Measurements from ENCODE around the gene TXNRD1.

The TXNRD1 gene

DNA sequence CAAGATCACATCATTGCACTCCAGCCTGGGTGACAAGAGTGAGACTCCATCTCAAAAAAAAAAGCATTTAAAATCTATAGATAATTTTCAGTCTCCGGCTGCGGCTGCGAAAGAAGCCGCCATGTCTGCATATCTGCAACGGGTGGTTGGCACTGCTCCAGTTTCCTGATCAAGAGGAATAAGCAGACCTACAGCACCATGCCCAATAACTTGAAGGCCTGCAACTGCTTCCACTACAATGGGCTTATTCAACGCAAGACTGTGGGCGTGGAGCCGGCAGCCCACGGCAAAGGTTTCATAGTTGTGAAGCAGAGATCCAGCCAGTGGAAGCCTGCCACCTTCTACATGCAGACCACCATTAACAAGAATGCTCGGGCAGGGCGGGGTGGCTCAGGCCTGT lies 57.4 kb downstream of the TXNRD1 start:
- peaks cover 14% of the 10 kb centered on the region for H3K4me1 ChIP-seq (ENCODE audit: control insufficient read depth, low read length)
- H3F3A ChIP-seq (ENCODE audit: control insufficient read depth, insufficient read depth) = no peaks in the 10 kb centered on the region
- no peaks in the 10 kb centered on the region for H3K79me2 ChIP-seq (ENCODE audit: control insufficient read depth, low read length)
- no peaks in the 10 kb centered on the region for H3K9me2 ChIP-seq (replicated peaks; ENCODE audit: control insufficient read depth, low read length)
- H3K4me2 ChIP-seq (ENCODE audit: low read length) = no peak overlapping the region
- no peaks in the 10 kb centered on the region for H3K27me3 ChIP-seq (ENCODE audit: control insufficient read depth, low read length)
- H3K4me3 ChIP-seq (ENCODE audit: low read length) = no peak overlapping the region
- no peaks in the 10 kb centered on the region for H4K20me1 ChIP-seq (ENCODE audit: control insufficient read depth, insufficient read depth, low read depth, low read length)
- no peak overlapping the region for H3K27ac ChIP-seq (ENCODE audit: low read depth, low read length)
- TF ChIP-seq, protein P1, sequence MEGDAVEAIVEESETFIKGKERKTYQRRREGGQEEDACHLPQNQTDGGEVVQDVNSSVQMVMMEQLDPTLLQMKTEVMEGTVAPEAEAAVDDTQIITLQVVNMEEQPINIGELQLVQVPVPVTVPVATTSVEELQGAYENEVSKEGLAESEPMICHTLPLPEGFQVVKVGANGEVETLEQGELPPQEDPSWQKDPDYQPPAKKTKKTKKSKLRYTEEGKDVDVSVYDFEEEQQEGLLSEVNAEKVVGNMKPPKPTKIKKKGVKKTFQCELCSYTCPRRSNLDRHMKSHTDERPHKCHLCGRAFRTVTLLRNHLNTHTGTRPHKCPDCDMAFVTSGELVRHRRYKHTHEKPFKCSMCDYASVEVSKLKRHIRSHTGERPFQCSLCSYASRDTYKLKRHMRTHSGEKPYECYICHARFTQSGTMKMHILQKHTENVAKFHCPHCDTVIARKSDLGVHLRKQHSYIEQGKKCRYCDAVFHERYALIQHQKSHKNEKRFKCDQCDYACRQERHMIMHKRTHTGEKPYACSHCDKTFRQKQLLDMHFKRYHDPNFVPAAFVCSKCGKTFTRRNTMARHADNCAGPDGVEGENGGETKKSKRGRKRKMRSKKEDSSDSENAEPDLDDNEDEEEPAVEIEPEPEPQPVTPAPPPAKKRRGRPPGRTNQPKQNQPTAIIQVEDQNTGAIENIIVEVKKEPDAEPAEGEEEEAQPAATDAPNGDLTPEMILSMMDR (IDR thresholded peaks at IDR 0.05; ENCODE audit: low read depth, low read length, poor library complexity, severe bottlenecking) = no peak
- no peak for TF ChIP-seq EZH2phosphoT487 (IDR thresholded peaks at IDR 0.05; ENCODE audit: borderline replicate concordance, low read length)
- no peaks in the 10 kb centered on the region for H3K9me3 ChIP-seq (ENCODE audit: control insufficient read depth, insufficient read depth, low read length)
- no peaks in the 10 kb centered on the region for H3K36me3 ChIP-seq (ENCODE audit: control insufficient read depth, low read length)

DNA sequence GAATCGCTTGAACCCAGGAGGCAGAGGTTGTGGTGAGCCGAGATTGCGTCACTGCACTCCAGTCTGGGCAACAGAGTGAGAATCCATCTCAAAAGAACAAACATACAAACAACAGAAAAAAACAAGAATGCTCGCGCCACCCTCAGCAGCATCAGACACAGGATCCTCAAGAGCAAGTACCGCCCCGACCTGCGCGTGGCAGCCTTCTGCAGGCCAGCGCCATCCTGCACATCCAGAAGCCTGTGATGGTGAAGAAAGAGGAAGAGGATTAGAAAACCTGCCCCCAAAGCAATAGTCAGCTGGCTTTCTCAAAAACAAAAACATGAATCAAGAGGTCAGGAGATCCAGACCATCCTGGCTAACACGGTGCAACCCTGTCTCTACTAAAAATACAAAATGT lies 57.9 kb downstream of the TXNRD1 start:
- Histone ChIP-seq H3K4me3 (ENCODE audit: low read length) (no peak overlapping the region), H3K27me3 (ENCODE audit: control insufficient read depth, low read length) (no peaks in the 10 kb centered on the region), H3F3A (ENCODE audit: control insufficient read depth, insufficient read depth) (no peaks in the 10 kb centered on the region), H3K4me1 (ENCODE audit: control insufficient read depth, low read length) (peaks cover 14% of the 10 kb centered on the region), H3K79me2 (ENCODE audit: control insufficient read depth, low read length) (no peaks in the 10 kb centered on the region), H4K20me1 (ENCODE audit: control insufficient read depth, insufficient read depth, low read depth, low read length) (no peaks in the 10 kb centered on the region), H3K9me2 (replicated peaks; ENCODE audit: control insufficient read depth, low read length) (no peaks in the 10 kb centered on the region), H3K36me3 (ENCODE audit: control insufficient read depth, low read length) (no peaks in the 10 kb centered on the region), H3K27ac (ENCODE audit: low read depth, low read length) (no peak overlapping the region), H3K9me3 (ENCODE audit: control insufficient read depth, insufficient read depth, low read length) (no peaks in the 10 kb centered on the region), H3K4me2 (ENCODE audit: low read length) (no peak overlapping the region)
- no peak for TF ChIP-seq EZH2phosphoT487 (IDR thresholded peaks at IDR 0.05; ENCODE audit: borderline replicate concordance, low read length)
- TF ChIP-seq, protein P1 (IDR thresholded peaks at IDR 0.05; ENCODE audit: low read depth, low read length, poor library complexity, severe bottlenecking) = no peak

DNA sequence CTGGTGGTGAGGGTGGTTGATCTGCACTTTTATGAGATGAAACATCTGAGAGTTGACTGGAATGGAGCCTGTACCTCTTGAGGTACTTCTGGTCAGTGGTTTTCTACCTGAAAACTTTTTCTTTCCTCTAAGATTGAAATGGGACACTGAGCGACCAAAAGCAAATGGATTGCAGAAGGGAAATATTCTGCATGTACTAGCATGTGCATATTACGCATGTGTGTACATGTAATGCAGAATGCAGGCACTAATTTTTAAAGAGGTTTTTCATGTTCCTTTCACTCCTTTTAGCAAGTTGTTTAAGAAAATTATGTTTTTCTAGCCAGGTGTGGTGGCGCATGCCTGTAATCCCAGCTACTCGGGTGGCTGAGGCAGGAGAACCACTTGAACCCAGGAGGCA lies 59.2 kb downstream of the TXNRD1 start:
- Histone ChIP-seq H3F3A (ENCODE audit: control insufficient read depth, insufficient read depth) (no peaks in the 10 kb centered on the region), H3K79me2 (ENCODE audit: control insufficient read depth, low read length) (no peaks in the 10 kb centered on the region), H3K36me3 (ENCODE audit: control insufficient read depth, low read length) (no peaks in the 10 kb centered on the region), H3K4me2 (ENCODE audit: low read length) (no peak overlapping the region), H4K20me1 (ENCODE audit: control insufficient read depth, insufficient read depth, low read depth, low read length) (no peaks in the 10 kb centered on the region), H3K4me1 (ENCODE audit: control insufficient read depth, low read length) (peaks cover 14% of the 10 kb centered on the region), H3K9me3 (ENCODE audit: control insufficient read depth, insufficient read depth, low read length) (no peaks in the 10 kb centered on the region), H3K4me3 (ENCODE audit: low read length) (no peak overlapping the region), H3K9me2 (replicated peaks; ENCODE audit: control insufficient read depth, low read length) (no peaks in the 10 kb centered on the region), H3K27me3 (ENCODE audit: control insufficient read depth, low read length) (no peaks in the 10 kb centered on the region), H3K27ac (ENCODE audit: low read depth, low read length) (no peak overlapping the region)
- no peak for TF ChIP-seq EZH2phosphoT487 (IDR thresholded peaks at IDR 0.05; ENCODE audit: borderline replicate concordance, low read length)
- TF ChIP-seq, protein P1 (IDR thresholded peaks at IDR 0.05; ENCODE audit: low read depth, low read length, poor library complexity, severe bottlenecking) = no peak

DNA sequence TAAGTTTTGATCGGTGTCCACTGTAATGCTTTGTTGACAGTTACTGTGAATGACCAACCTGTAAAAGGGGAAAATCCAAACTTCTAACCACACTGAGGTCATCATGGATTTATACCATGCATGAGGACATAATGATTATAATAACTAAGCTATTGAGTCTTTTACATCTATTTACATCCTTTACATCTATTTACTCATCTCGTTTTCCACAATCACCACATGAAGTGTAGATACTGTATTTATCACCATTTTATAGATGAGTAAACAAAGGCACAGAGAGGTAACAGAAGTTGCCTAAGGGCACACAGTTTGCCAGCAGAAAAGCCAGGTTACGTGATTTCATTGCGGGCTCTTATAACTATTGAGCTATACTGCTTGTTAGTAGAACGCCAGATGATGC lies 60.1 kb downstream of the TXNRD1 start:
- no peaks in the 10 kb centered on the region for H3K79me2 ChIP-seq (ENCODE audit: control insufficient read depth, low read length)
- H3K4me2 ChIP-seq (ENCODE audit: low read length) = peak overlapping the region; percentile 66
- no peaks in the 10 kb centered on the region for H3K9me3 ChIP-seq (ENCODE audit: control insufficient read depth, insufficient read depth, low read length)
- H4K20me1 ChIP-seq (ENCODE audit: control insufficient read depth, insufficient read depth, low read depth, low read length) = no peaks in the 10 kb centered on the region
- H3K36me3 ChIP-seq (ENCODE audit: control insufficient read depth, low read length) = no peaks in the 10 kb centered on the region
- no peak for TF ChIP-seq EZH2phosphoT487 (IDR thresholded peaks at IDR 0.05; ENCODE audit: borderline replicate concordance, low read length)
- TF ChIP-seq, protein P1 (IDR thresholded peaks at IDR 0.05; ENCODE audit: low read depth, low read length, poor library complexity, severe bottlenecking) = no peak
- no peaks in the 10 kb centered on the region for H3F3A ChIP-seq (ENCODE audit: control insufficient read depth, insufficient read depth)
- no peaks in the 10 kb centered on the region for H3K9me2 ChIP-seq (replicated peaks; ENCODE audit: control insufficient read depth, low read length)
- H3K27ac ChIP-seq (ENCODE audit: low read depth, low read length) = no peak overlapping the region
- peak overlapping the region; percentile 46 for H3K4me3 ChIP-seq (ENCODE audit: low read length)
- peaks cover 14% of the 10 kb centered on the region for H3K4me1 ChIP-seq (ENCODE audit: control insufficient read depth, low read length)
- H3K27me3 ChIP-seq (ENCODE audit: control insufficient read depth, low read length) = no peaks in the 10 kb centered on the region

All from DOHH2 (cell line).